ENCODE data around the gene CFAP97D2. TPM values are rescaled to one million over a fixed set of nuclear protein-coding genes. Genes with fewer than 3 reads are reported as not detected.
A peak's percentile ranks its signal among the peaks of the same experiment; 100 is the strongest.

The CFAP97D2 gene
- total RNA-seq, 4 donors from 2014 or later: not detected

DNA sequence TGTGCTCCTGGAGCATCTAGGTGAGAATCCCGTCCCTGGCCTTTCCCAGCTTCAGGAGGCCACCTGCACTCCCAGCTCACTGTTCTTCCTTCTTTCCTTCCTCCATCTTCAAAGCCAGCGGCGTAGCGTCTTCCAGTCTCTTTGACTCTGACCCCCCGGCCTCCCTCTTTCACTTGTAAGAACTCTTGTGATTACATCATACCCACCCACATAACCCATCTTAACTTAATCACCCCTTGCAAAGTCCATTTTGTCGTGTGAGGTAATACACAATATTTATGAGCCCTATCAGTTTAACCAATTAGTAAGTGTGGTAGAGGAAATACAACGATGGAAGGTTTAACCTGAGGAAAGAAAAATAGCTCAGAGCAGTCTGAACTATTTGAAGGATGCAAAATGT, 51.1 kb downstream of the CFAP97D2 start:
- WGBS: 50% methylated on average over 7 of the region's 7 CpGs
- no peaks in the 10 kb centered on the region for H3K9me3 ChIP-seq
- H3K27me3 ChIP-seq: peaks cover 0 to 23% (median 3%) of the 10 kb centered on the region in 4 donors
- H3K4me1 ChIP-seq: peaks cover 11 to 23% (median 16%) of the 10 kb centered on the region in 4 donors
- H3K36me3 ChIP-seq: no peaks in the 10 kb centered on the region
- TF ChIP-seq EP300 (IDR thresholded peaks at IDR 0.05) (no peak), POLR2A (IDR thresholded peaks at IDR 0.05; ENCODE audit: low read depth) (no peak), POLR2AphosphoS5 (IDR thresholded peaks at IDR 0.05) (no peak)
- TF ChIP-seq, protein P1, sequence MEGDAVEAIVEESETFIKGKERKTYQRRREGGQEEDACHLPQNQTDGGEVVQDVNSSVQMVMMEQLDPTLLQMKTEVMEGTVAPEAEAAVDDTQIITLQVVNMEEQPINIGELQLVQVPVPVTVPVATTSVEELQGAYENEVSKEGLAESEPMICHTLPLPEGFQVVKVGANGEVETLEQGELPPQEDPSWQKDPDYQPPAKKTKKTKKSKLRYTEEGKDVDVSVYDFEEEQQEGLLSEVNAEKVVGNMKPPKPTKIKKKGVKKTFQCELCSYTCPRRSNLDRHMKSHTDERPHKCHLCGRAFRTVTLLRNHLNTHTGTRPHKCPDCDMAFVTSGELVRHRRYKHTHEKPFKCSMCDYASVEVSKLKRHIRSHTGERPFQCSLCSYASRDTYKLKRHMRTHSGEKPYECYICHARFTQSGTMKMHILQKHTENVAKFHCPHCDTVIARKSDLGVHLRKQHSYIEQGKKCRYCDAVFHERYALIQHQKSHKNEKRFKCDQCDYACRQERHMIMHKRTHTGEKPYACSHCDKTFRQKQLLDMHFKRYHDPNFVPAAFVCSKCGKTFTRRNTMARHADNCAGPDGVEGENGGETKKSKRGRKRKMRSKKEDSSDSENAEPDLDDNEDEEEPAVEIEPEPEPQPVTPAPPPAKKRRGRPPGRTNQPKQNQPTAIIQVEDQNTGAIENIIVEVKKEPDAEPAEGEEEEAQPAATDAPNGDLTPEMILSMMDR (IDR thresholded peaks at IDR 0.05): no peak
- no peak overlapping the region for H3K4me3 ChIP-seq
- intact Hi-C loops (cut with DNase I): no loop called here
- no peak for DNase-seq (ENCODE audit: extremely low spot score)
- no peak overlapping the region for H3K27ac ChIP-seq (replicated peaks in 1 of 4)

DNA sequence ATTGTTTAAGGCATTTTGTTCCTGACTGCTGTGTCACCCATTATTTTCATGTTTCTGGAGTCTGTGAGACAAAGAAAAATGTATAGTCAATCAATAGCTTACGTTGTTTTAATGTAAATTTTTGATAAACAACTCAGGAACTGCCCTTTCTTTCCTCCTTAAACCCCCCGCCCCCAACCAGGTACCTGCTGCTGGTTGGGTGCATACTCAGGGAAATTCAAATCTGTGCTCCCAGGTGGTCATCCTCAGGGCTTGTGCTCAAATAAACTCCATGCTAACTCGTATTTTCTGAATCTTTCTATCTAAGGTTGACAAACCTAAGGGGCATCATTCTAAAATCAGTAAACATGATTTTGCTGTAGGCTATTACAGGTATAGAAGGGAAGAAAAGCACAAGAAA, 51.5 kb downstream of the CFAP97D2 start:
- no peaks in the 10 kb centered on the region for H3K9me3 ChIP-seq
- peaks cover 0 to 23% (median 3%) of the 10 kb centered on the region in 4 donors for H3K27me3 ChIP-seq
- 34% methylated on average over 3 of the region's 3 CpGs for WGBS
- H3K4me1 ChIP-seq: peaks cover 13 to 24% (median 18%) of the 10 kb centered on the region in 4 donors
- no peak overlapping the region for H3K27ac ChIP-seq (replicated peaks in 1 of 4)
- TF ChIP-seq EP300 (IDR thresholded peaks at IDR 0.05): no peak
- no peak for TF ChIP-seq POLR2AphosphoS5 (IDR thresholded peaks at IDR 0.05)
- TF ChIP-seq, protein P1 (IDR thresholded peaks at IDR 0.05): no peak
- no peak for TF ChIP-seq POLR2A (IDR thresholded peaks at IDR 0.05; ENCODE audit: low read depth)
- no peak for DNase-seq (ENCODE audit: extremely low spot score)
- no peak overlapping the region for H3K4me3 ChIP-seq
- no peaks in the 10 kb centered on the region for H3K36me3 ChIP-seq
- intact Hi-C loops (cut with DNase I): no loop called here

DNA sequence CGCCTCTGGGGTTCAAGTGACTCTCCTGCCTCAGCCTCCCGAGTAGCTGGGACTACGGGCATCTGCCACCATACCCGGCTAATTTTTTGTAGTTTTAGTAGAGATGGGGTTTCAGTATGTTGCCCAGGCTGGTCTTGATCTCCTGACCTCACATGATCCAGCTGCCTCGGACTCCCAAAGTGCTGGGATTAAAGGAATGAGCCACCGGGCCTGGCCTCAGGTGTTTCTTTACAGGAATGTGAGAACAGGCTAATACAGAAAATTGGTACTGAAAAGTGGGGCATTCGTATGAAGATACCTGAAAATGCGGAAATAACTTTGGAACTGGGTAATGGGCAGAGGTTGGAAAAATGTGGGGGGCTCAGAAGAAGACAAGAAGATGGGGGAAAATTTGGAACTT, 52.8 kb downstream of the CFAP97D2 start:
- H3K36me3 ChIP-seq: peaks cover 2 to 4% (median 3%) of the 10 kb centered on the region in 4 donors
- peaks cover 0 to 23% (median 3%) of the 10 kb centered on the region in 4 donors for H3K27me3 ChIP-seq
- peaks cover 14 to 20% (median 19%) of the 10 kb centered on the region in 4 donors for H3K4me1 ChIP-seq
- WGBS: 73% methylated on average over 8 of the region's 8 CpGs
- intact Hi-C loops (cut with DNase I): no loop called here
- no peak overlapping the region for H3K27ac ChIP-seq (replicated peaks in 1 of 4)
- no peak overlapping the region for H3K4me3 ChIP-seq
- no peak for TF ChIP-seq EP300 (IDR thresholded peaks at IDR 0.05)
- no peak for TF ChIP-seq POLR2AphosphoS5 (IDR thresholded peaks at IDR 0.05)
- no peak for TF ChIP-seq POLR2A (IDR thresholded peaks at IDR 0.05; ENCODE audit: low read depth)
- TF ChIP-seq, protein P1 (IDR thresholded peaks at IDR 0.05): no peak
- no peak for DNase-seq (ENCODE audit: extremely low spot score)
- no peaks in the 10 kb centered on the region for H3K9me3 ChIP-seq

DNA sequence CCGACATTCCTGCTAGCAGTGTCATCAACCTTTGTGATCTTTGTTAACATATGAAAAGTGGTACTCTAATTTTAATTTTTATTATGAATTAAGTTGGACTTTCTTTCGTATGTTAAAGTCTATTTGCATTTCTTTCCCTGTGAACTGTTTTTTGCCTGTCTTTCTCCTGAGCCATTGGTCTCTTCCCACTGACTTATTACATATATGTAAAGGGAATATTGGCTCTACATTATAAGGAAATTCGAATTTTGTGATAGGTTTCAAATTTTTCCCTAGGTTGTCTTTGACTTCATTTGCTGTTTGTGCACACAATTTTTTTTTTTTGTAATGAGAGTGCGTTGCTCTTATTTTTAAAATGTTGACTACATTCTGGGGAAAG, 55.2 kb downstream of the CFAP97D2 start:
- 73% methylated on average over 4 of the region's 4 CpGs for WGBS
- peak overlapping the region; percentile 84 to 89 (median 86) for H3K27ac ChIP-seq (replicated peaks in 1 of 4)
- H3K36me3 ChIP-seq: peaks cover 25 to 27% (median 26%) of the 10 kb centered on the region in 4 donors
- peaks cover 0 to 7% (median 1%) of the 10 kb centered on the region in 4 donors for H3K27me3 ChIP-seq
- peaks cover 13 to 19% (median 17%) of the 10 kb centered on the region in 4 donors for H3K4me1 ChIP-seq
- no peak for DNase-seq (ENCODE audit: extremely low spot score)
- H3K4me3 ChIP-seq: peak overlapping the region; percentile 92 to 96 (median 93)
- H3K9me3 ChIP-seq: no peaks in the 10 kb centered on the region
- intact Hi-C loops (cut with DNase I): no loop called here
- no peak for TF ChIP-seq POLR2AphosphoS5 (IDR thresholded peaks at IDR 0.05)
- TF ChIP-seq POLR2A (IDR thresholded peaks at IDR 0.05; ENCODE audit: low read depth): no peak
- TF ChIP-seq, protein P1 (IDR thresholded peaks at IDR 0.05): no peak
- TF ChIP-seq EP300 (IDR thresholded peaks at IDR 0.05): no peak
